Lower leg skin (tissue), 3 donors: ENCODE results near the gene CHI3L2.

Experiments
- POLR2A ChIP-seq, 2 donors: fragments of 450-650 bp; IDR thresholded peaks; one replicate each; pipeline ENCODE4 v1.6.1; 2016 to 2017; ENCODE audit warnings: antibody characterized with exemption in 2 of 2, mild to moderate bottlenecking in 1 of 2, moderate library complexity in 1 of 2
- TF ChIP-seq, protein P1 (sequence below), 3 donors: fragments of 450-650 bp; IDR thresholded peaks; one replicate each; pipeline ENCODE4 v1.5.1; 2016; ENCODE audit warnings: antibody characterized with exemption in 3 of 3, mild to moderate bottlenecking in 3 of 3, moderate library complexity in 2 of 3

DNA sequence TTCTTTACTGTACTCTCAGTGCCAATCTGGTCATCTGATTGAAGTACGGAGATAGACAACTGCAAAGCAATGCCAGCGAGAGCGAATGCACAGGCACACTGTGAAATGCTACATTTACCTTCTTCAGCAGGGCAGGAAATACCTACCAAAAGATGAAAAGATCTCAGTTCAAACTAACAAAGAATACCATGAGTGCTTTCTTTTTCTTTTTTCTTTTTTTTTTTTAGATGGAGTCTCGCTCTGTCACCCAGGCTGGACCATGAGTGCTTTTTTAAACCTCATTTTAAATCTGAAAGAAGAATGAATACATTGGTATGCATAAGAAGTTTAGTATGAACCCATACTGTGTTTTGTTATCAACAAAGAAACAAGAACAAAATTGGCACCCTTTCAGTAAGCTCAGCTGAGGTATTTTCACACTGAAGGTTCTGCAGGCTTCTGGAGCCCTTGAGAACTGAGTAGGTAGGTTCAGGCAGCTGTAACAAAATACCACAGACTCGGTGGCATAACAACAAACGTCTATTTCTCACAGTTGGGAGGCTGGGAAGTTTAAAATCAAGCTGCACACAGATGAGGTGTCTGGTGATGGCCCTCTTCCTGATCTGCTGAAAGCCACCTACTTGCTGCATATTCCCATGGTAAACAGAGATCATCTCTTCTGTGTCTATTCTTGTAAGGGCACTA lies 1.7 kb upstream of the CHI3L2 start:
- TF ChIP-seq, protein P1, sequence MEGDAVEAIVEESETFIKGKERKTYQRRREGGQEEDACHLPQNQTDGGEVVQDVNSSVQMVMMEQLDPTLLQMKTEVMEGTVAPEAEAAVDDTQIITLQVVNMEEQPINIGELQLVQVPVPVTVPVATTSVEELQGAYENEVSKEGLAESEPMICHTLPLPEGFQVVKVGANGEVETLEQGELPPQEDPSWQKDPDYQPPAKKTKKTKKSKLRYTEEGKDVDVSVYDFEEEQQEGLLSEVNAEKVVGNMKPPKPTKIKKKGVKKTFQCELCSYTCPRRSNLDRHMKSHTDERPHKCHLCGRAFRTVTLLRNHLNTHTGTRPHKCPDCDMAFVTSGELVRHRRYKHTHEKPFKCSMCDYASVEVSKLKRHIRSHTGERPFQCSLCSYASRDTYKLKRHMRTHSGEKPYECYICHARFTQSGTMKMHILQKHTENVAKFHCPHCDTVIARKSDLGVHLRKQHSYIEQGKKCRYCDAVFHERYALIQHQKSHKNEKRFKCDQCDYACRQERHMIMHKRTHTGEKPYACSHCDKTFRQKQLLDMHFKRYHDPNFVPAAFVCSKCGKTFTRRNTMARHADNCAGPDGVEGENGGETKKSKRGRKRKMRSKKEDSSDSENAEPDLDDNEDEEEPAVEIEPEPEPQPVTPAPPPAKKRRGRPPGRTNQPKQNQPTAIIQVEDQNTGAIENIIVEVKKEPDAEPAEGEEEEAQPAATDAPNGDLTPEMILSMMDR (IDR thresholded peaks at IDR 0.05): no peak
- no peak for TF ChIP-seq POLR2A (IDR thresholded peaks at IDR 0.05)
